GM19240 (cell line): Measurements from ENCODE around the gene ZNF140.
A peak's percentile ranks its signal among the peaks of the same experiment; 100 is the strongest.

Source experiments
- DNase-seq: peaks from one replicate; pipeline ENCODE4 v3.0.0; 2011; ENCODE audit warnings: low spot score; ENCODE audit not compliant: insufficient read length

Gene ZNF140

DNA sequence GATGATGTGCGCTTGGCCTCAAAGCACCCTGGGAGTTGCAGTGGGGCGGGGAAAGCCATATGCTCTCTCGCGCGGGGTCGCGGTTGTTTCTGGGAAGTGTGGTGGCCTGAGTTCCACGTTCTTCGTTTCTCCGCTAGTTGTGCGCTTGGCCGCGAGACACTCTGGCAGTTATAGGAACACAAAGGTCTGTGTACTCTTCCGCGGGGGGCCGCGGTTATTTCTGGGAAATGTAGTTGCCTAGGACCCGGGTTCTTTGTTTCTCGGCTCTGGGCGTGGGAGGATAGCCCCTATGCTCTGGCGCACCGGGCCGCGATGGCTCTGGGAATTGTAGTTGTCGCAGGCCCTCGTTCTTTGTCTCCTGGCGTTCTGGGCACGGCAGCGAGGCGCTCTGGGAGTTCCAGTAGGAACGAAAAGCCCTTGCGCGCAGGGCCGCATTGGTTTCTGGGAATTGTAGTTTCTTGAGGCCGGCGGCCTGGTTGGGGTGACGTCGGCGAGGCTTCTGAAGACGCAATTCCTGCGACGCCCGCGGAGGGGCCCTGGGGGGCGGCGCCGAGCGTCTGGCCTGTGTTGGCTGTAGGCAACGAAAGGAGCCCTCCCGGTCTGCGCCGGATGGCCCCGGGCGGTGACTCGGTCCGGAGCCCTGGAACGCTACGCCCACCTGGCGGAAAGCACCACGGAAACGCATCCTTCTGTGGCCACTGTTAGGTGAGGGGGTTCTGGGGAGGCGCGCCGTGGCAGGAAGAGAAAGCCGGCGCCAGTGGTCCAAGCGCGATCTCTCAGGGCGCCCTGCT is at the start of gene ZNF140:
Gene ZNF140 (plus strand): TSS at position 556 of the 791 bp plus-strand sequence. CDS start 398 bp downstream, outside the sequence.
- DNase-seq: peak; percentile 56

DNA sequence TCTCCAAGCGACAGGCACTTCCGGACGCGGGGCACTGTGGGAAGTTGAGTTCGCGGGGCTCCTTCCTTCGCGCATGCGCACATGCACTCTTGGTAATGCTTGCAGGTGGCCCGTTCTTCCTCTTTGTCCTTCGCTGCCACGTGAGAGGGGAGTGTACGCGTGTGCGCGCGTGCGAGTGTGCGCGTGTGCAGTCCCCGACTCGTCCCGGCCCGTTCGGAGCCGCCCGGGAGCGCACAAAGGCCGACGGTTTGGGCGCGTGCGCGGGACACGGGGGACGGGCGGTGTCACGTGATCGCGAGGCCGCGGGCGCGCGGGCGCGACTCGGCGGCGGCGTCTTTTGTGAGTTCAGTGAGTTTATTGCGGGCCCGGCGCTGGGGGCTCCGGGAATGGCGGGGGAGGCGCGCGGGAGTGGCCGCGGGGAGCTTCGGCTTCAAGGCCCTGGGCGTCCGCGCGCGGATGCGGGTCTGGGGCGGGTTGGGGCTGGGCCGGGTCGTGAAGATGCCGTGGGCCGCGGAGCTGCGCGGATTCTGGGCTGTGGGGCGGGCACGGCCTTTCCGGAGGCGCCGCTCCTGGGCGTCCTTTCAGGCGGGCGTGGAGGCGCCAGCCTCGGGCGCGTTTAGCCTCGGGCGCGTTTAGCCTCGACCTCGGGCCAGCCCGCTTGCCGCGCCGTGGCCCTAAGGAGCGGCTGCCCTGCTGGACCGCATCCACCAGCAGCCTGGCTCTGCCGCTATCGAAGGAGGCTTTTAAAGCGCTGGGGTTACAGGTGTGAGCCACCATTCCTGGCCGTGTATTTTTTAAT is 43.3 kb upstream of the ZNF140 start, which contains the start of gene ZNF84:
Gene ZNF84 (plus strand): TSS at position 303 of the 799 bp plus-strand sequence. CDS start 3,959 bp downstream, outside the sequence.
- peak; percentile 81 for DNase-seq

DNA sequence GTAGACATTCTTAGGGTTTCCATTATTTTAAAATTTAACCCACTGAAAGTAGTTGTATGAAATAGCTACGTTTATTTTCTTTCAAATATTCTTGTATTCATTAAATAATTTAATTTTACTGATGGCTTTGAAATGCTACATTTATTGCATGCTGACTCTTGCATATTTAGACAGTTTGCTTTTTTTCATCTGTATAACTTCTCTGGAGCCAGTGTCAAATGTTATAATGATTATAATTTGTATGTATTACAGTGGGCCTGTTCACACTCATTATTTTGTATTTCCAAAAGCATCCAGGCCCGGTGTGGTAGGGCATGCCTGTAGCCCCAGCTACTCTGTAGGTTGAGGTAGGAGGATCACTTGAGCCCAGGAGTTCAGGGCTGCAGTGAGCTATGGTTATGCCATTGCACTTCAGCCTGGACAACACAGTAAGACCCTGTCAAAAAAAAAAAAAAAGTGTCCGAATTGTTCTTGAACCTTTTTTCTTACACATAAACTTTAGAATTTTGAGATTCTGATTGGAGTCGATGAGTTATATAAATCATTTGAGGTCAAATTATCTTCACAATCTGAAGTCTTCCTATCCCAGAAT is 42.5 kb upstream of the ZNF140 start:
- DNase-seq: no peak

DNA sequence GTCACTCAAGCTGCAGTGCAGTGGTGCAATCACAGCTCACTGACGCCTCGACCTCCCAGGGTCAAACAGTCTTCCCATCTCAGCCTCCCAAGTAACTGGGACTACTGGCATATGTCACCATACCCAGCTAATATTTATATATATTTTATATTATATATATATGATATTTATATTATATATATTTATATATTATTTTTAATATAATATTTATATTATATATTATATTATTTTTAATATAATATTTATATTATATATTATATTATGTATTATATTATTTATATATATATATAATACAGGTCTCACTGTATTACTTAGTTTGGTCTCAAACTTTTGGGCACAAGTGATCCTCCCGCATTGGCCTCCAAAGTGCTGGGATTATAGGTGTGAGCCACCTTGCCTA is 34.0 kb upstream of the ZNF140 start:
- DNase-seq: no peak

DNA sequence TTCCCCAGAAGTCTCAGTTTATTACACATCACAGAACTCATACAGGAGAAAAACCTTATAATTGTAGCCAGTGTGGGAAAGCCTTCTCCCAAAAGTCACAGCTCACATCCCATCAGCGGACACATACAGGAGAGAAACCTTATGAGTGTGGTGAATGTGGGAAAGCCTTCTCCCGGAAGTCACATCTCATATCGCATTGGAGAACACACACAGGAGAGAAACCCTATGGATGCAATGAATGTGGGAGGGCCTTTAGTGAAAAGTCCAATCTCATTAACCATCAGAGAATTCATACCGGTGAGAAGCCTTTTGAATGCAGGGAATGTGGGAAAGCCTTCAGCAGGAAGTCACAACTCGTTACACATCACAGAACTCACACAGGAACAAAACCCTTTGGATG is 23.3 kb upstream of the ZNF140 start:
- DNase-seq: no peak

DNA sequence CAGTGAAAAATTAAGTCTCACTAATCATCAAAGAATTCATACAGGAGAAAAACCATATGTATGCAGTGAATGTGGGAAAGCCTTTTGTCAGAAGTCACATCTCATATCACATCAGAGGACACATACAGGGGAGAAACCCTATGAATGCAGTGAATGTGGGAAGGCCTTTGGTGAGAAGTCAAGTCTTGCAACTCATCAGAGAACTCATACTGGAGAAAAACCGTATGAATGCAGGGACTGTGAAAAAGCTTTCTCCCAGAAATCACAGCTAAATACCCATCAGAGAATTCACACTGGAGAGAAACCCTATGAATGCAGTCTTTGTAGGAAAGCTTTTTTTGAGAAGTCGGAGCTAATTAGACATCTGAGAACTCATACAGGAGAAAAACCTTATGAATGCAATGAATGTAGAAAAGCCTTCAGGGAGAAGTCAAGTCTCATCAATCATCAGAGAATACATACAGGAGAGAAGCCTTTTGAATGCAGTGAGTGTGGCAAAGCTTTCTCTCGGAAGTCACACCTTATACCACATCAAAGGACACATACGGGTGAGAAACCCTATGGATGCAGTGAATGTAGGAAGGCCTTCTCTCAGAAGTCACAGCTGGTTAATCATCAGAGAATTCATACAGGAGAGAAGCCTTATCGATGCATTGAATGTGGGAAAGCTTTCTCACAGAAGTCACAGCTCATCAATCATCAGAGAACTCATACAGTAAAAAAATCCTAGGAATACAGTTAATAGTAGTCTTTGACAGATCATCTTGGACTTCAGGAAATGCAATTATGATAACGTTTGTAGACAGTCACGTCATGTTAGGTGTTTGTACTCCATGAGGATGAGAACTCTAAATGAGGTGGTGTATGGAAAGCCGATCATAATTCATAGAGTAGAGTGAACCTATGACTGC is 22.3 kb upstream of the ZNF140 start:
- no peak for DNase-seq

DNA sequence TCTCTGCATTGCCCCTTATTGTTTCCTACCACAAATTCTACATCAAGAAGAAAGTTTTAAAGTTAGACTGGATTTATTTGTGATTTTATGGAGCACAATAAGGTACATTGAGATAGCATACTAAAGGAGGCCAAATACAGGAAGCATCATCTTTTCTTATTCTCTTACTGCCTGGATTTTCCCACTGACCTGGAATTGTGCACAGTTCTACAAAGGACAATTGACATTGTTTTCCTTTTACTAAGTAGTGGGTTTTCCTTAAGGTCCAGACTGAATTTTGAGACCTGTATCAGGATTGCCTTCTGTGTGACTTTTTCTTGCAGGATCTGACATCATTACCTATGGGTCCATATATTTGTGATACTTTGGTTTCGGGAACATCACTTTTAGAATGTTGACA is 18.8 kb upstream of the ZNF140 start:
- DNase-seq: no peak

DNA sequence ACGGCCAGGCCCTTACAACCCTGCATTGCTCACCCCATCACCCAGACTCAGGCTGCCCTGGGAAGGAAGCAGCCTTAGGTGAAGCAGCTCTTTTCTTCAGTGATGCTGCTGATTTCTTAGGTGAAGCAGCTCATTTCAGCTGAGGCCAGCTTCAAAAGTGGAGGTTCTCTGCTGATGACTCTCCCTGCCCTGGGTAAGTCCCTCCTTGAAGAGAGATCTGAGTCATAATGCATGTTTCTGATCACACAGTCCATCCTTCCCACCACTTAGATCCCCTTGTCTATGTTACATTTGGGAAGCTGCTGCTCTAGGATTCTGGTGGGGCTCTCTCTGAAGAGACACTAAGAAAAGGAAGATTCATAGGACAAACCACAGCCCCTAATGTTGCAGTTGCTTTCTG is 17.2 kb upstream of the ZNF140 start:
- DNase-seq: no peak

DNA sequence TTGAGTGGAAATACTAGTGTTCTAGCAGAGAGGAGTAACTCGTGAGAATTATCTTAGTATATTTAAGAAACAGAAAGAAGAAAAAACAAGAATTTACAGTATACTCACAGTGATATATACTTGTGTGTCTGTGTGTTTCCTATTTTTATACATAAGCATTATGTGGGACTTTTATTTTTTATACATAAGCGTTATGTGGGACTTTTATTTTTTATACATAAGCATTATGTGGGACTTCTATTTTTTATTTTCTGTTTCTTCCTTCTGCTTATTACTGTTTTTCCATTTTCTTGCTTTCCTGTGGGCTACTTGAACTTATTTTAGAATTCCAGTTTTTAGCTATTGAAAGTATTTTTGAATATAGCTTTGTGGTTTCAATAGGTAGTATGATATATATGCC is 6.9 kb upstream of the ZNF140 start:
- no peak for DNase-seq

DNA sequence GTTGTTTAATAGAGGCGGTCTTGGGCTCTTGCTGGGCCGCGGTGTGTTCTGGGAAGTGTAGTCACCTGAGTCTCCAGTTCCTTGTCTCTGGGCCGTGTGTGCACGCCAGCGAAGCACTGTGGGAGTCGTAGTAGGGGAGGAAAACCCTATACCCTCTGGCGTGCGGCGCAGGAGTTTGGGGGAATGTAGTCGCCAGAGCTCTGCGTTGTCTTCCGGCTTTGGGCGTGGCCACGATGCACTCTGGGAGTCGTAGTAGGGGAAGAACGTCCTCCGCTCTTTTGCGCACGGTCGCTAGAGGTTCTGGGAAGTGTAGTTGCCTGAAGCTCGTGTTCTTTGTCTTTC is 726 bp upstream of the ZNF140 start:
- DNase-seq: peak; percentile 43

DNA sequence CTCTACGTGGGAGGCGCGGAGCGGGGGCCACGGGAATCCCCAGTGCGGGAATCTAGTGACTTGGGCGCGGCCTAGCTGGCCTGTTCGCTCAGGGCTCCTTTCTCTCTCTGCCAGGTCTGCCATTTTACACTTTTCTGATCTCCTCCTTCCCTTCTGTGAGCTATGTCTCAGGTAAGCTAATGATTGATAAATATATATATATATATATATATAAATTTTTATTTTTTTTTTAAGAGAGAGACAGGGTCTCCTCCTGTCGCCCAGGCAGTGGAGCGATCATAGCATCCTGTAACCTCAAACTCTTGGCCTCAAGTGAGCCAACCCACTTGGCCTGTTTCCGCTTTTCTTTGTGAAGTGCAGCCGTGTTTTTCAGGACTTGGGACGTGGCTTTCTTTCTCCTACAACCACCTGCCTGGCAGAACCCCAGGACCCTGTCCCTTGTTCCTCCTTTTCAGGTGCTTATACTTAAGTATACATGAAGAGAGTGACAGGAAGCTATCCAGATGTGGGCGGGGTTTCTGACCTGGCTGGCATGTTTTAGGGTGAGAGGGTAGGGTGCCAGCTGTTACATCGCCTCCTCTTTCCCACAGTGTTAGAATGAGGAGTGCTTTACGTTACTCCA is 547 bp downstream of the ZNF140 start:
- no peak for DNase-seq

DNA sequence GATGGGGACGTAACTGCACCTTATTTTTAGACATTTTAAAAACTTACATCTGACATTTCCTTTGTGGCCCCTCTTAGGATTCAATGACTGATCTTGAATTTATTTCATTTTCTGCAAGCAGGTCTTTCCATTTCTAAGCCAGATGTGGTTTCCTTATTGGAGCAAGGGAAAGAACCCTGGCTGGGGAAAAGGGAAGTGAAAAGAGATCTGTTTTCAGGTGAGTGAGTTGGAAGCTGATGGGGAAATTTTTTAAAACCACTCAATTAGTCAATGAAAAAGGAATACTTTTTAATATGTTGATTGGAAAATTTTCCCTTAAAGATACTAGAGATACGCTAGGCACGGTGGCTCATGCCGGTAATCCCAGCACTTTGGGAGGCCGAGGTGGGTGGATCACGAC is 2.6 kb downstream of the ZNF140 start:
- DNase-seq: no peak

DNA sequence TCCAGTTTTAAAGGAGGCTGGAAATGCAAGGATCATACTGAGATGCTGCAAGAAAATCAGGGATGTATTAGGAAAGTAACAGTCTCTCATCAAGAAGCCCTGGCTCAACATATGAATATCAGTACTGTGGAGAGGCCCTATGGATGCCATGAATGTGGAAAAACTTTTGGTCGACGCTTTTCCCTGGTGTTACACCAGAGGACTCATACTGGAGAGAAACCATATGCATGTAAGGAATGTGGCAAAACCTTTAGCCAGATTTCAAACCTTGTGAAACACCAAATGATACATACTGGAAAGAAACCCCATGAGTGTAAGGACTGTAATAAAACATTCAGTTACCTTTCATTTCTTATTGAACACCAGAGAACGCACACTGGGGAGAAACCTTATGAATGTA is 24.9 kb downstream of the ZNF140 start:
- no peak for DNase-seq

DNA sequence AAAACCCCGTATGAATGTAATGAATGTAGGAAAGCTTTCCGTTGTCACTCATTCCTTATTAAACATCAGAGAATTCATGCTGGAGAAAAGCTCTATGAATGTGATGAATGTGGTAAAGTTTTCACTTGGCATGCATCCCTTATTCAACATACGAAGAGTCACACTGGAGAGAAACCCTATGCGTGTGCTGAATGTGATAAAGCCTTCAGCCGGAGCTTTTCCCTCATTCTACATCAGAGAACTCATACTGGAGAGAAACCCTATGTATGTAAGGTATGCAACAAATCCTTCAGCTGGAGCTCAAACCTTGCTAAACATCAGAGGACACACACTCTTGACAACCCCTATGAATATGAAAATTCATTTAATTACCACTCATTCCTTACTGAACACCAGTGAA is 25.5 kb downstream of the ZNF140 start:
- no peak for DNase-seq

DNA sequence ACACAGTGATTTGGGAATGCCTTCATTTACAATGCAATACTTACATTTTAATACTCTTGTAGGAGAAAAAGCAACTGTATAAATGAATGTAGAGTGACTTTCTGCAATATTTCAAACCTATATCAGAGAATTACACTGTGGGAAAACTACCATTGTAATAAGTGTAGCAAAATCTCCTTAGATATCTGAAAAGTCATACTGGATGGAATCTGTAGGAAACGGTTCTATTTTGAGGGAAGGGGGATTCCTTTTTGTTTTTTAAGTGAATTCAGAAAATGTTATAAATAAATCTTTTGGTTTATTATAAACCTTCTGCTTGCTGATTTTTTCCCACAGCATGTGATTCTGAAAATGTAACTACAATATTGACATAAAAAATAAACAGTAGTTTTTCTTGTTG is 26.4 kb downstream of the ZNF140 start:
- DNase-seq: no peak

DNA sequence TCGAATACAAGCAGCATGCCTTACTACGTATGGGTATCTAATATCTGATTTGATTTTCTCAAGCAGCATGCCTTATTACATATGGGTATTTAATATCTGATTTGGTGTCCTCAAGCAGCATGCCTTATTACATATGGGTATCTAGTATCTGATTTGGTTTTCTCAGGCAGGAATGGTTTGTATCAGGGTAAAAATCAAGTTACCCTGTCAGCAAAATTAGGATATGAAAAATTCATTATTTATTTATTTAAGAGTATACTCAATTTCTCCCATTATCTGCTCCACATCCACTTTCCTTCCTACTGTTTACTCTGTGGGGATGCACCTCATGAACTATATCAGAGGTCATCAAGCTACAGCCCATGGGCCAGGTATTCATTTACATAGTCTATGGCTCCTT is 27.4 kb downstream of the ZNF140 start:
- DNase-seq: no peak

DNA sequence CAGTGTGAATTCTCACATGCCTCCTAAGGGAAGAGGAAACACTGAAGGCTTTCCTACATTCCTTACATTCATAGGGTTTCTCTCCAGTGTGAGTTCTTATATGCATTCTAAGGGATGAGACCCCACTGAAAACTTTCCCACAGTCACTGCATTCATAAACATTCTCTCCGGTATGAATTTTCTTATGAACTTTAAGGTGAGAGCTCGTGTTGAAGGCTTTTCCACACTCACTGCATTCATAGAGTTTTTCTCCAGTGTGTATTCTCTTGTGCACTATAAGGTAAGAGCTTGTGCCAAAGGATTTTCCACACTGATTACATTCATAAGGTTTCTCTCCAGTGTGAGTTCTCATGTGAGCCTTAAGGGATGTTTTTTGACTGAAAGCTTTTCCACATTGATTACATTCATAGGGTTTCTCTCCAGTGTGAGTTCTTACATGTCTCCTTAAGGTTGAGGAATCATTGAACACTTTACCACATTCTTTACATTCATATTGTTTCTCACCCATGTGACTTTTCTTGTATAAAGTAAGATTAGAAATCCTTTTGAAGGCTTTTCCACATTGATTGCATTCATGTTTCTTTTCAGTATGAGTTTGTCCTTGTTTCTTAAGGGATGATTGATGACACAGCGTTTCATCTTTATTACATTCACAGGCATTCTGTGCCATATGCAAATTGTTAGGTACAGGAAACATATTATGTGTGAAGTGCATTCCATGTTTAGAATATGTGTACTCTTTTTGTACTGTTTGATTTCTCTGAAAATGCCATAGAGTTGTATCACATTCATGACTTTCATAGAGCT is 39.9 kb downstream of the ZNF140 start:
- DNase-seq: no peak

DNA sequence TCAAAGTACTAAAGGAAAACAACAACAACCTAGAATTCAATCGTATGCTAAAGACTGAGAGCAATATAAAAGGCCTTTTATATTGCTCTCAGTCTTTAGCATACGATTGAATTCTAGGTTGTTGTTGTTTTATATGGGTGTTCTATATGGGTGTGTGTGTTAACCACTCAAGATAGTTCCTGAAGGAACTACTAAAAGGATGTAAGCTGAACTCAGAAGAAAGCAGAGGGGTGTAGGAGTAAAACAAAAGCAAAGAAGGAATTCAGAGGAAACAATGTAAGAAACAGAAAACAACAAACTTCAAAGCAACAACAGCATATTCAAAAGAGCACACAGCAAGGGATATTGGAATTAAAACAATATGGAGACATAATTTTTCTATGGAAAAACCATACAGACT is 44.0 kb downstream of the ZNF140 start:
- no peak for DNase-seq

DNA sequence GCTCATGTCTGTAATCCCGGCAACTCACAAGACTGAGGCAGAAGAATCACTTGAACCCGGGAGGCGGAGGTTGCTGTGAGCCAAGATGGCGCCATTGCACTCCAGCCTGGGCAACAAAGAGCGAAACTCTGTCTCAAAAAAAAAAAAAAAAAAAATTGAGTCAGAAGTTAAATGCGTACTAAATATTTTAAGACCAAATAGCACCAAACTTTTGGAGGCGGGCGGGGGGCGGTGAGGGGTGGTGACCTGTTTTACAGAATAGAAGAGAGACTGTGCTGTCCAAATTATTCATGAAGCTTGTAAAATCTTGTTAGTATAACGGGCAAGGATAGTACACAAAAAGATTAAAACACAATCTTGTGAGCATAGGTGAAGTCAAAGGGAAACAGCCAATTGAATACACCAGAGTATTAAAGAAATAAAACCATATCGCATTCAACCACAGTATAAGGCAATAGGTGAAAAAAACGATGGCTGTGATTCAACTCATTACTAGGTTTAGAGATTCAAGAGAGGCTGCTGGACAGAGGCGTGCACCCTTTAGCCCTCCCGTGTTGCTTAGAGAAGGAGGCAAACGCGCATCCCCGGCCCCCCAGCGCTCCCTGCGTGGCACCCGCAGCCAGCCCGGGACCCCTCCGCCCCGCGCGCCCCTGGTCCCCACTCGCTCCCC is 48.8 kb downstream of the ZNF140 start:
- no peak for DNase-seq
